GM18868 (cell line): ENCODE data around the gene UPP1.
"Not testable (repeated sequence)": the region's sequence is repeated elsewhere in the genome, so short reads cannot be mapped to it uniquely, and the experiment has no call there.

Experiments used
- ATAC-seq: cut with Tn5 transposase; IDR thresholded peaks from one replicate; pipeline ENCODE4 v1.9.1; 2021; ENCODE audit warnings: mild to moderate bottlenecking, moderate library complexity; ENCODE audit not compliant: unreplicated experiment

Gene UPP1

DNA sequence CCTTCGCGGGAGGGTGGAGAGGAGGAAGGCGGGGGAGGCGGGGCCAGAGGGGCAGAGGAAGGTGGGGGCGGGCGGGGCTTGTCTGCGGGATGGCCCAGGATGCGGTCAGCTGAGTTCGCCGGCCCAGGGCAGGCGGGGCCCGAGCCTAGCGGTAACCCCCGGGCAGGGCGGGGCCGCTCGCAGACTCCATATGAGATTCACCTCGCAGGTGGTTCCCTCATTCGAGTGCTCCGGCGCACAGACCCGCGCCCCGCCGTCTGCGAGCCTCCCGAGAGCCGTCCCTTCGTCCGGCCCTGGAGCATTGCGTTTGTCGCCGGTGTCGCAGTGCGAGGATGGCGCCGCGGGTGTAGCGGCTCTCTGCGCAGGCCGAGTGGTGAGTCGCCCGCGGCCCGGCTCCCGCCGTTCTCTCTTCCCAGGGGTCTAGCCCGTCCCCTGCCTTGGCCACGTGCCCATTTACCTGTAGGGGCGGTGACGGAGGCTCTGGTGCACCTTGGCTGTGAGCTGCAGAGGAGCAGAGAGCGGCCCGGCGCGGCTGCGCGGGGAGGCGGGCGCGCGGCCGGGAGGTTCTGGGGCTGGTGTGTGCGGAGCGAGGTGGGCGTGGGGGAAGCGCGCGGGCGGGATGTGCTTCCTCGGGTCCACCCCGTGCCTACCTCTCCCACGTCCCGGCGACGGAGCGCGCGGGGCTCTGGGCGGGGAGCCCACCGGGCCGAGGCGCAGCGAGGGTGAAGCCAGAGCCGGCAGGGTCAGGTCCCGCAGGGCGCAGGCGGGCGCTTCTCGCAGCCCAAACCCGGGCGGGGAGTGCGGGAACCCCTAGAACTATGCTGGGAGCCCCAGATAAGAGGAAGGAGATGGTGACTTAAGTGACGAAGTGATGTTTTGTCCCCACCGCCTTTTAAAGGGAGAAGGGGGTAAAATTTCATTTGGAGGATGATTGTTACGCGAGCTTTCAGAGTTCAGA is at the start of gene UPP1:
TSS of gene UPP1 (plus strand) at position 220 of the 958 bp plus-strand sequence. CDS start 5,519 bp downstream, outside the sequence.
- ATAC-seq = peak; percentile 42

DNA sequence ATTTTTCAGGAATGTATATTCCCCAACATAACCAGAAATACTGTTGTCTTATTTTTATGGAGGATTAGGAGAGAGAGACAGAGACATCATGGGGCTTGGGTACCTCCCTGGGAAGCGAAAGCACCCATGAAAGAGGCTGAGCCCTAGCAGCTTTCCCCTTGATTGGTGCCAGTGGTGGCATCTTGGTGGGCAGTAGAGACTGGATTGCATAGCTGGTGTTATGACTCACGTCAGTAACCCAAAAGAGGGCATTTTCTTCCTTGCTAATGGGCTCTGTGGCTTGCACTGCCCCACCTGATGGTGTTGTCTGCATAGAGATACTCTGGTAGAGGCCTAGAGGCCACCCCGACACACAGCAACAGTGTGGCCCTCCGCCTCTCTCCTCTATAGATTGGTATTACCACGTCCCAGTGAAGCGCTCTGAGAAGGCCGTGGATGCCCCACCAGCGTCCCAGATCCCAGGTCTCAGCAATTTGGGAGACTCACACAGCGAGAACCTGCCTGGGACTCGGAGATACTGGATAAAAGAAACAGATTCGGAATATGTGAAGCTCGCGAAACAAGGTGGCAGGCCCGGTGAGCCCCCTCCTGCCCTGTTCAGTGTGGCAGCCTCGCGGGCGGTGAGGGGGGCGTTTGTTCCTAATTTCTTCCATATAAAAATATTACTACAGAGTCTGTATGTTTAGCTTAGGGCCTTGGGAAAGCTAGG is 48.0 kb upstream of the UPP1 start:
- ATAC-seq = no peak

DNA sequence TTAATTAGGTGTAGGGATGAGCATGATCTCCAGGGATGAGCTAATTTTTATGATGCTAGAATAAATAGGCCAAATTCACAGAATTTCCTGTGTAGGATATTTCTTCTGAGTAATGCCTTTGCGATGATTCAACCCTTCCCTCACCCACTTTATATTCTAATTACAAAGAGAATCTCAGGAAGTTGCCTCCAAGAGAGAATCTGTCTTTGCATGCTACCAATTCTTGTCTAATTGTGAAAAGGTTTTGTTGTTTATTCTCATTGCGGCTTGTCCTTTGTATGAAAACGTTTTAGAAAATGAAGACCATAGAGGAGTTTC is 47.5 kb upstream of the UPP1 start:
- ATAC-seq = no peak

DNA sequence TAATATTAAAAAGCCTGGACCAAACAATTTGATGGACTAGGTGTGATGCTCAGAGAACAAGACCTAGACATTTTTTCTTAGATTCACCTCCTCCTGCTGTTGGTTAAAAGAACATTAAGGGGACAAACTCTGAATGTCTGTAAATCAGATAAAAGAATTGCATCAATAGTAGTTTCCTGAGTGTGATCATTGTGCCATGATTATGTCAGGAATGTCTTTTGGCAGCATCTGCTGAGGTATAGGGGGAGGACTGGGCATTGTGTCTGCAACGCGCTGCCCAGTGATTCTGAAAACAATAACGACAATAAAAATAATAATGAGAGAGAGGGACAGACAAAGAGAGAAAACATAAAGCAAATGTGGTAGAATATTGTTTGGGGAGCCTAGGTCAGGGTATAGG is 46.8 kb upstream of the UPP1 start:
- no peak for ATAC-seq

DNA sequence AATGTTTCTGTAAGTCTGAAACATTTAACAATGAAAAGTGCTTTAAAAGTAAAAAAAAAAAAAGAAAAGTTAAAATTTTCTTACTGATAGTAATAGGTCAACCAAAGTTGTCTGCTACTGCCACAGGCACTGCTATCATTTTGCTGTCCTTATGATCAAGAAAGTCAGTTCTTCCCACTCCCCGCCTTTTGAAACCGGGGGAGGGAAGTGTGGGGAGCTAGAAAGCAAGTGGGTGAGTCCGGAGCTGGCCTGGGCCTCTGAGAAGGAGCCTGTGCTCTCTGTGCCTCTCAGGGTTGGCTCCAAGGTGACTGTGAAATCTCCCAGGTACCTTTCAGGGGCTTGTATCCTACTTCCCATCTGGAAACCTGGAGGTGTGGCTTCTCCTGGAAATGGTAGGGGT is 46.4 kb upstream of the UPP1 start:
- no peak for ATAC-seq

DNA sequence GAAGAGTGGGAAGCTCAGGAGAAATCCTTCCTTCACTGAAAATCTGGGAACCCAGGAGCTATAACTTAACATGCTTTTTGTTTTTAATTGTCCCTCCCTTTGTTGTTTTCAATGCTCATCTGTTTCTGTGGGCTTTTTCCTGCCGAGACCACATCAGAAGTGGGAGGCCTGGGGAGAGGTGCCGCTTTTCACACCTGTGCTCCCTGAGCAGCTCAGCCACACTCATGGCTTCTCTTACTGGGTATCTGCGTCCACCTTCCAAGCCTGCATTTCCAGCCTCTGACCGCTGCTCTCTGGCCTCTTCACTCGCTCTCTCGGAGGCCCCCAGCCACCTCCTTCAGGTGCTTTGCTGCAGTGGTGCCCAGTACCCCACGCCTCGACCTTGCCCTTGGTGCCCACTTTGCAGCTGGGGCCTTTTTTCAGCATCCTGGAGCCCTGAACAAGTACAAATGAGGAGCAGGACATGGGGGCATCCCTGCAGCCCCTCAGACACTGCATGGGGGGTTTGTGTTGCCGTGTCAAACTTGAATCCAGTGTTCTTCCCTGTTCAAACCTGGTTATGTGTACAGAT is 43.8 kb upstream of the UPP1 start:
- ATAC-seq = no peak

DNA sequence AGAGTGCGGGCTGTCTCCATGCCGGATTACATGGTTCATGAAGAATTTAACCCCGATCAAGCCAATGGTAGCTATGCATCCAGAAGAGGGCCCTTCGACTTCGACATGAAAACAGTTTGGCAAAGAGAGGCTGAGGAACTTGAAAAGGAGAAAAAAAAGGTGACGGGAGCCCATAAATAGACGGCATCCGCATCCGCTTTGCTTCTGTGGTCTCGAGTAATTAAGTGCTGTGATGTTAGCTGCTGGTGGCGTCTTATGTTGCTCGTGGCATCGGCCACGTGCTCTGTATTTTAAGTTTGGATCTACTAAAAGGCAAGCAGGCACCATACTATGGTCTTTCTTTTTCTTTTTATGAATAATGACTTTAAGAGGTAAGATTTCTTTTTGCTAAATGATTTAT is 42.6 kb upstream of the UPP1 start:
- ATAC-seq = no peak

DNA sequence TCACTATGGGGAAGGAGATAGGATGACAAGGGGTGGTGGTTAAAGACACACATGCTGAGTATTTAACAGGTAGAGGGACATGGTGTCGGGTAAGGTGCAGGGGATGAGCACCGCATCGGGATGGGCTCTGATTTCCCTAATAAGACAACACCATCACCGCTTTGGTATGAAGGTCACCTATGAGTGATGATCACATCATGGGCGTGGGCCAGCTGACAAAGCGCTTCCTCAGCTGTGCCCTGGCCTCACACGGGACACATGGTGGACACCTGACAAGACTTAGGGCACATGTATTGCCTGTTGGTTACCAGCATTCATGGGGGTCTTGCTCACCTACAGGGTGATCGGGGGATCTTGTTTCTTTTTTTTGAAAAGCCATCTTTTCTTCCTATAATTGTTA is 41.0 kb upstream of the UPP1 start:
- no peak for ATAC-seq

DNA sequence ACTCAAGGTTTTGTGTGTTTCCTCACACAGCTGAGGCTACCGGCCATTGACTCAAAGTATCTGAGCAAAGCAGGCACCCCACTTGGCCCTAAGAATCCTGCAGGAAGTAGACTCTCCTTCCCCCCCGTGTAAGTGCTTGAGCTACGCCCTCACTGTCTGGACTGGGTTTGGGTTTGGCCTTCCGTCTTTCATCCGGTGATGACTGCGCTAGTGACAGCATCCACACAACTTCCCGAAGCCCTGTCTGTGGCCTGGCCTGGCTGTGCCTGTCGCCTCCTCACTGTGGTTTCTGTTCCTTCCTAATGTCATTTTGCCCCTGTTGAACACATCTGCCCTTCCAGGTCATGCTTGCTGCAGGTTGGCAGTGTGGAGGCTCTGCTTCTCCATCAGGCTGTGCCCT is 39.2 kb upstream of the UPP1 start:
- ATAC-seq = no peak

DNA sequence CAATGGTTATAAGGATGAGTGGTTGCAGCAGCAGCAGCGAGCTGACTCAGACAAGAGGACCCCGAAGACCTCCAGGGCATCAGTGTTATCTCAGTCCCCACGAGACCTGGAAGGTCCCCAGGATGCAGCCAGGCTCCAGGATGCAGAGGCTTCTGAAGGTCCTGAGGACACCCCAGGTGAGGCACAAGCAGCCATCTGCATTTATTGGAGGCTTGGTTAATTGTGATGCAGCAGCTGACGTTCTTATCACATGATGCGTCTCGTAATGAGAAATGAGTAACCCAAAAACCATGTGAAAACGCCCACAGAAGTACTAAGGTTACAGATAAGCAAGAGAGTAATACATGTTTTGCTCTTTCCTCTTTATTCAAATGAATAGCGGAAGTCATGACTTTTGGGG is 36.3 kb upstream of the UPP1 start:
- ATAC-seq = no peak

DNA sequence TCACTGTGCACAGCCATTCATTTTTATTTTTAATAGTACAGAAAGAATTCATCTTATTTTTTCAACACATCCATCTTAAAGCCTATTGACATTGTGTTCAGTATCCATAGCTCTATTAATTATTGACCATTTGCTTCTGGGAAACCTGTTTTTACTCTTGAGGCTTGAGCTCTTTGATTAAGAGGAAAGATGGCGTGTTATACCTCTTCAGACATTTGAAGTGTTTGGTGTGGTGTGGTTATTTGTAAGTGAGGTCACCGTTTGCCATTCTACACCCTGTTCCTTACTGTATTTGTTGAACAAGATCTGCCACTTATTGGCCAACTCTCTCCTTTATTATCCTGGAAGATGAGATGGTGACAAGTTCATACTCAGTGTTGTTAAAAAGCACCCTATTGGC is 35.3 kb upstream of the UPP1 start:
- no peak for ATAC-seq

DNA sequence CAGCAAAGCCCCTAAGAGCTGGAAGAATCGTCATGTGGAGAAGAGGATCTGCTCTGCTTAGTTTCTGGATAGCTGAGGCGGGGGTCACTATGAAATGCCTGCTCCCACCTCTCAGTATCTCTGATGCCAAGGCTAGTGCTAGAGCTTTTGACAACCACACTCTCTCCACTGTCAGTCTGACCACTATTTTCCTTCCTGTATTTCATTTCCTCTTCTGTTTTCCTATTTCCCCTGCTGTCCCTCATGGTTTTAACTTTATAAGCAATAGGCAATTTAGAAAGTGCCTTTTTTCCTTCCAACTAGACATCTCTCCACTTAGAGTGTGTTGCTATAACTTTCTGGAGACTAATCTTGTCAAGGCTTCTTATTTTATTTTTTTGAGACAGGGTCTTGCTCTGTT is 30.1 kb upstream of the UPP1 start:
- ATAC-seq = no peak

DNA sequence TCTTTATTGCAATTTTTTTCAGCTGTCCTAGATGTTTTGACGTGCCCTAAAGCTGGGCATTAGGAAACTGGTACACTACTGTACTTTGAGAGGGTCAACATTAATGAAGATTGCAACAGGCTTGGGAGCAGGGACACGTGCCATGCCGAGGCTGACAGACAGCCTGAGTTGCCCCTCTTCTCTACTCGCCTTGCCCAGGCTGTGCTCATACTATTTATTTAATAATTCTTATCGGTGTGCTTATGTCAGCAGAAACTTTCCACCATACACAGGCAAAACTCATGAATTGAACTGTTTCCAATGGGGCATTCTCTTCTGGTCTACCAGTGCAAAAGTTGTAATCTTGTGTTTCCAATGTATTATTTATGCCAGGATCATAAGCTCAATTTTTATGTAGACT is 29.4 kb upstream of the UPP1 start:
- no peak for ATAC-seq

DNA sequence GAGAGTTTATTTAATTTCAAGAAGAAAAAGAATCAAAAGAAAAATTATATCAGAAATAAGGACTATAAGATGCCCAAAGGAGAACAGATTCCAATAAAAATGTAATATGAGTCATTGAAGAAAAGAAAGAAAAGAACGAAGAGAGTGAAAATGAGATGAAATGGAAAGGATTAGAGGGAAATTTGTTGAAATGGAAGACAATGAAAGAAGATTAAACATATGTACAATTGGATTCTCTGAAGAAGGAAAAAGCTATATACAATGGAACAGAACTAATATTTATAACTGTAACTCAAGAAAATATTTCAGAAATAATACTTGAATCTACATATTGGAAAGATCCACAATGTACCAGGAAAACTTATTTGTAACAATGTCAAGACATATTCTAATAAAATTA is 25.1 kb upstream of the UPP1 start:
- ATAC-seq = no peak

DNA sequence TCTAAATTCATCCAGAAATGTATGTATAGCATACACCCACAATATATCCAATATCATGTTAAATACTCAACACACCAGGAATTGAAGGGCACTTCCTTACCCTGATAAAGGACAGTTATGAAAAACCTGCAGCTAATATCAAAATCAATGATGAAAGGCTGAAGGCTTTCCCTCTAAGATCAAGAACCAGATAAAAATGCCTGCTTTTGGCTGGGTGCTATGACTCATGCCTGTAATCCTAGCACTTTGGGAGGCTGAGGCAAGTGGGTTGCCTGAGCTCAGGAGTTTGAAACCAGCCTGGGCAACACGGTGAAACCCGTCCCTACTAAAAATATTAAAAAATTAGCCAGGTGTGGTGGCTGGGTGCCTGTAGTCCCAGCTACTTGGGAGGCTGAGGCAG is 21.6 kb upstream of the UPP1 start:
- ATAC-seq = no peak

DNA sequence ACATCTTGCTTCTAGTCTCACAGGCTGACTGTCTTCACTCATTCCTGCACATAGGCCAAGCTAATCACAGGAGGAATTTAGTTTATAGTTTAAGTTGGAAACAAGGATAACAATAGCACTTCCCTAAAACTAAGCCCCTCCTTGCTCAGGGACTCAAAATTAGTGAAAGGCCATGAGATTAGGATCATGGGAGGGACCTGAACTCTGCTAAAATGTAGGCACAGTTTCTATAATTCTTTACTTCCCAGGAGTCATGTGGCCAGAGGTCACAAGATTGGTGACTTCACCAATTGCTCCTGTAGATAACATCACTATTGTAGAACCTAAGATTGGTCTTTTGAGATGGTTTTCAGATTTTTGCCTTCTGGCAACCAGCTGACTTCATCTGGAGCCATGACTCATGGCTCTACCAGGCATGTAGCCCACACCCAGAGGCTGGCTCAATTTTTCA is 14.8 kb upstream of the UPP1 start:
- ATAC-seq = no peak

DNA sequence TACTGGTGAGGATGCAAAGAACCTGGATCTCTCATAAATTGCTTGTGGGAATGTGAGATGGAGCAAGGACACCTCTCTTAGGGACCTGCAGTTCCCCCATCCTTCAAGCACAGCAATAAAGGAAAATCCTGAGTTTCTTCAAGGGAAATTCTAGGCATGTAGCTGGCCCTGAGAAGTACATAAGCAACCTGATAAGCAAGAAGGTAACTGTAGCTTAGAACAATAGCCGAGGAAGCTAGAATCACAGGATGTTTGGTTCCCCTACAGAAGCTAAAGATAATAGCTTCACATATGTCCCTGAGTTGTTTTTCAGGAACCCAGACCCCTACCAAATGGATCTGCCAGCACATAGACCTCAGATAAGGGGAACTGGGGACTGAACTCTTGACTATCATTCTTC is 11.6 kb upstream of the UPP1 start:
- no peak for ATAC-seq

DNA sequence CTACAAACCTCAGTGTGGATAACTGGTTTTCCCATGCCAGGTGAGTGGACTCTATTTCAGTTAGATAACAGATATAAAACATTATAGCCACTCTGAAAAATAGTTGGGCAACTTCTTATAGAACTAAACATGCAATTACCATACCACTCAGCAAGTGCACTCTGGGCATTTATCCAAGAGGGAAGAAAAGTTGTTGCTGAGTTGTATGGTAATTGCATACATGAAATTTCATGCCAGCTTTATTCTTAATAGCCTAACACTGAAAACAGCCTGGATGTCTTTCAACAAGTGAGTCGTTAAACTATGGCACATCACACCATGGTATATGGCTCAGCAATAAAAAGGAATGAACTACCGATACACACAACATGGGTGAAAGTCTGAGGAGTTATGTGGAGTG is 10.6 kb upstream of the UPP1 start:
- ATAC-seq = no peak

DNA sequence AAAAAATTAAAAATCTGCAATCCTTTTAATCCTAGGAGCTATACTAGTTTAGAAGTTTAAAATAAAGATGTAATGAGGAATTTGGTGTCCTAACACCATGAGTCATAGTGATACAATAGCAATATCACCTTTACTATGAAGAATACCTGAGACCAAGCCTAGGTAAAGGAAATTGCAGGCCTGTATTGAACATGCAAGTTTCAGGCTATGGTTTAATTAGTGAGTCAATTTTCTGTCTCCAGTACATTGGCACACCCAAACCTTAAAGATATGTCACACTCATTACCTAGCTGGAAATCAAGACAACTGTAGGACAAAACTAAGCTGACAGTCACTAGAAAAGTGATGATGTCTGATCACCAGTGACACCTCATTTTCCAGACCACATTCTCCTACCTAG is 6.7 kb upstream of the UPP1 start:
- ATAC-seq = not testable (repeated sequence)

DNA sequence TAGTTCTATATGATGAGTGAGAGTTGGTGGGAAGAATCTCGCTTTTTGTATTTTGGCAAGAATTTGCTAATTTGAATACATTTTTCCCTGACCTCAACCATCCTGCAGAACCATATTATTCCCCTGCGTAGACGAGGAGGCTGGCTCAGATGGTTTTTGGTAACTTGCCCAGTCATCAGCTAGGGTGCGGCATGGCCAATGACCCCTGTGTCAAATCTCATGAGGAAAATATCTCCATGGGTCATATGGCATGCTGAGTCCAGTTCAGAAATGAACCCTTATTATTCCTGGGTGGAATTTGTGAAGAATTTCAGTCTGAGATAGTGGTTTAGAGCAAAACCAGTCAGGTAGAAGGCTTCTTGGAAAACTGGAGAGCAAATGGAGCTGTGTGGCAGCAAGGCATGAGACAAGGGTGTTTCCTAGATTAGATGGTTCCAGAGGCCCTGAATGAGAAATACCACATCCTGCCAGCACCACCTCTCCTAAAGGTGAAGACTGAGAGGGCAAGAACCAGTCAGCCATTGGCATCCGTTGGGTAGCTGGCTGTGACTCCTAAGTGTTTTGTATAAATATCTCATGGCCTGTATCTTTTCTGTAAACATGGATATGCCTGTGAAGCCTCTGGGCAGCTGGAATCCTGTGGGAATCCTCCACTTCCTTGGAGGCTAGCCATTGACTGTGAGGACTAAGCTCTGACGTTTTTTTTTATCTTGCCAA is 5.8 kb upstream of the UPP1 start:
- no peak for ATAC-seq

DNA sequence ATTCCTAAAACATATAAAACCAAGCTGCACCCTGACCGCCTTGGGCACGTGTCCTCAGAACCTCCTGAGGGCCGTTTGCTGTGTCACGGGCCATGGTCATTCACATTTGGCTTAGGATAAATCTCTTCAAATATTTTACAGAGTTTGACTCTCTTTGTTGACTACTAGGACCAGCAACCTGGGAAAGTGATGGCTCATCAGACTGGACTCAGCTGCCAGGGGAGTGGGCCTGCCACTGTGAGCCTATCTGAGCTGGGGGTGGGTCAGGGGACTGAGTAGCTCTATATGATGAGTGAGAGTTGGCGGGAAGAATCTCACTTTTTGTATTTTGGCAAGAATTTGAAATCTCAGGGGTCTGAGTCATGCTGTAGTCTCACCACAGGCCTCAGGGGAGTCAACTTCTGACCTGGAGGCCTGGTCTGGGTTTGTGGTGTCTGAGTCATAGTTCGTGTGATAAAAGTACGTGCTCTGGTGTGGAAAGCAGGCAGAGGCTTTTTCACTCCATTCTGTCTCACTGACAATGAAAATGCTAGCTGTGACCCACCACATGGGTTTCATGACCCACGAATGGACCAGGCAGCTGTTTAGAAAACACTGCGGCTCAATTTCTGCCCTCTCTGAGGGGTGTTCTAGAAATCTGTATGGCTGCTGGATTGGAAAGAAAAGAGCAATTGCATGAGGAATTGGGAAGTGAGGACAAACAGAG is 4.2 kb upstream of the UPP1 start:
- ATAC-seq = peak; percentile 71
